Limb (tissue), 2 donors: ENCODE data around the gene SLC35A4.
"Not testable (repeated sequence)": the region's sequence is repeated elsewhere in the genome, so short reads cannot be mapped to it uniquely, and the experiment has no call there.

Experiments
- DNase-seq, 2 donors: peaks; one replicate each; pipeline ENCODE4 v3.0.0-alpha.2; 2016; ENCODE audit errors: extremely low spot score in 2 of 2

The SLC35A4 gene

DNA sequence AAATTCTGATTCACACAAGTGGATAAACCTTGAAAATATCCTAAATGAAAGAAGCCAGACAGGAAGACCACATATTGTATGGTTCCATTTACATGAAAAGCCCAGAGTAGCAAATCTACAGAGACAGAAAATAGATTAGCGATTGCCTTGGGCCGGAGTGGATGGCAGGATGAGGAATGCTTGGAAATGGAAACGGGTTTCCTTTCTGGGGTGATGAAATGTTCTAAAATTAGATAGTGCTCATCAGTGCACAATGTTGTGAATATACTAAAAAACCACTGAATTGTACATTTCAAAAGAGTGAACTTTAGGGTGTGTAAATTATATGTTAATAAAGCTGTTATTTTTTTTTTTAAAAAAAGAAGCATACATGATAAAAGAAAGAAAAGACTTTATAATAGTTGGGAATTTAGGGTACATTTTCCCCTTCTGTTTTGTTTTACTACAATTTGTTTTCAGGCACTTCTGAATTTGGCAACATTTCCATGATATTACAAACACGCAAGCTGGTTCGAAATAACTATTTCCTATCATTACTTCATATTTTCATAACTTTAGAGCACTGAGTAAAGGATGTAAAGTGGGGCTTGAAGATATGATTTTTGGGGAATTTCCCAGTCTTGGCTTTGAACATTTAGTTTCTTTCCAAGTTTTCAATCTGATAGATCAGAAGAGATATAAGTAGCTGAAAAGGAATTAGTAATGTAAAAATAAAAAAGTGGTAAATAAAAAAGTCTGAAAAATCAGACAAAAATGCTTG lies 23.9 kb downstream of the SLC35A4 start:
- no peak for DNase-seq

DNA sequence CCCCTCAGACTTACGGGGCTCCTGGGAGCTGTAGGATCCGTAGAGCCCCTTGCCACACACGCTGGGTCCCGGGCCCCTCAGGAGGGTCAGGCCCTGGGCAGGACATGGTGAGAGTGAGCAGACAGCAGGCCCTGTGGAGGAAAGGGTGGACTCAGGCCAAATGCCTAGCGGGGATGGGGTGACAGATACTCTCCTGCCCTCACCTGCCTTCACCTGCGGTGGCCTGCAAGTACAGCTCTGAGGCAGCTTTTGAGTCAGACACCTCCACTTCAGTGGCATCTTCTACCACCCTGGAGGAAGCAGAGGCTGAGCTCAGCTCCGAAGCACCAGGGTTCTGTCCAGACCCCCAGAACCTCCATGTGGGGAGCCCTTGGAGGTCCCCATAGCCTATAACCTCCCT lies 26.2 kb downstream of the SLC35A4 start:
- no peak for DNase-seq

DNA sequence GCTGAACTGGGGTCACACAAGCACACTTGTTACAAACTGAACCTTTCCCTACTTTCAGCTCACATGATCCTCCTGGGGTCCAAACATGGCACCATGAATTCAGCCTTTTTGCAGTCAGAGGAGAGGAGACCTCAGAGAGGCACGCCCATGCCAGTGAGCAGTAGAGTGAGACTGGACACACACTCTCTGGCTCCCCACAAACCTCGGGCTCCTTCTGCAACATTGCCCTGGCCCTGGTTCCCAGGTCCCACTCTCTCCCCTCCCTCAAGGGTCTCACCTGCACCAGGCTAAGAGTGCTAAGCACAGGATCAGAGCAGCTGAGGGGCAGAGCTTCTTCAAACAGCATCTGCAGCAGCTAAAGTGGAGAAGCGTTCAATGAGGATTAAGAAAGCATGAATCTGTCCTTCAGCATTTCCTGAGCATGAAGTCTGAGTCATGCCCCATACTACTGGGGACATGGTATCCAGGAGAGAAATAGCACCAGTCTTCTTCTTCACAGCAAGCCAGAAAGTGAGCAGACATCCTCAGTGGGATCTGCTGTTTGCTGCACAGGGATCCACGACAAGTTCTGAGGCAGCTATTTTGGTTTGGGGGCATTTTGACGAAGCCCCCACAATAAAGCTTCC lies 27.2 kb downstream of the SLC35A4 start:
- no peak for DNase-seq

DNA sequence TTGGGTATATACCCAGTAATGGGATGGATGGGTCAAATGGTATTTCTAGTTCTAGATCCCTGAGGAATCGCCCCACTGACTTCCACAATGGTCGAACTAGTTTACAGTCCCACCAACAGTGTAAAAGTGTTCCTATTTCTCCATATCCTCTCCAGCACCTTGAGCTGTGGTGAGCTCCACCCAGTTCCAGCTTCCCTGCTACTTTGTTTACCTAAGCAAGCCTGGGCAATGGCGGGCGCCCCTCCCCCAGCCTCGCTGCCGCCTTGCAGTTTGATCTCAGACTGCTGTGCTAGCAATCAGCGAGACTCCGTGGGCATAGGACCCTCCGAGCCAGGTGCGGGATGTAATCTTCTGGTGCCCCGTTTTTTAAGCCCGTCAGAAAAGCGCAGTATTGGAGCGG lies 28.4 kb downstream of the SLC35A4 start:
- not testable (repeated sequence) for DNase-seq

DNA sequence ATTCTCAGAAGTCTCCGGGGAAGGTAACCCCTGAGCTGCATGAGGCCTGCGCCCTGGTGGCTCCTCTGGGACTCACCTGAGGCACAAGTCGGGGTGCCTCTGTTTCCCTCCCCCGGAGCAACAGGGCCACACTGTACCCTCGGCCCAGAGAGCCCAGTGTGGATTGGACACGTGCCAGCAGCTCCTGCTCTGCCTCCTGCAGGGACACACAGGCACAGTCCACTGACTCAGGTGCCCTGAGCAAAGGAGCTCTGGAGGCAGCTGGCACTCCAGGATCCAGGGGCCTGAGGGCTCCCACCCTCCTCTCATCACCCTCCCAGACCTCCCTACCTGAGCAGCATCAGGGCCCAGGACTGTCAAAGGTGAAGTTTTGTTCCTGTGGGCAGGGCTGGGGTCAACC lies 29.5 kb downstream of the SLC35A4 start:
- DNase-seq: no peak

DNA sequence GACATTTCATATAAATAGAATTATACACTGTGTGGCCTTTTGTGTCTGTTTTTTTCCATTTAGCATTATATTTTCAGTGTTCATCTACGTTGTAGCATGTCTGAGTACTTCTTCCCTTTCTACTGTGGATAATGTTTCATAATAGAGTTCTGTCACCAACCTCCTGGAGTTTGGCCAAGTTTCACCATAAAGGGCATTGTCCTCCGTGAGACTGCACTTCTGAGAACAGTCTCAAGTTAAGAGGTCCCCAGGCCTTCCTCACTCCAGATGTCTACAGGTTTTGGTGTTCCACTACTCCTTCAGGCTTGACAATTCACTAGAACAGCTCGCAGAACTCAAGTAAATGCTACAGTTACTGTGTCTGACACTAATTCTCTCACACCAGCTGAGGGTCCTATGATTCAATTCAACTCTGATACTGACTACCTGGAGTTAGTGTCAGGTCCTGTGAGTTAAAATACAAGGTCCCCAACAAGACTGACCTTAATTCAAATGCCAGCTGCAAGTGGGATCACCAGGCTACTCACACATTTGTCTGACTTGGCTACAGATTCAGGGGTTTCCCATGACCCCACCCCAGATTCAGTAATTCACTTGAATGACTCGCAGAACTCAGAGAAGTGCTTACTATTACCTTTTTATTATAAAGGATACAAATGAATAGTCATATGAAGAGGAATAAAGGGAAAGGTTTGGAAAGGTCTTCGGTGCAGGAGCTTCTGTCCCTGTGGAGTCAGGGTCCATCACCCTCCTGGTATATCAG lies 31.1 kb downstream of the SLC35A4 start:
- DNase-seq: no peak

DNA sequence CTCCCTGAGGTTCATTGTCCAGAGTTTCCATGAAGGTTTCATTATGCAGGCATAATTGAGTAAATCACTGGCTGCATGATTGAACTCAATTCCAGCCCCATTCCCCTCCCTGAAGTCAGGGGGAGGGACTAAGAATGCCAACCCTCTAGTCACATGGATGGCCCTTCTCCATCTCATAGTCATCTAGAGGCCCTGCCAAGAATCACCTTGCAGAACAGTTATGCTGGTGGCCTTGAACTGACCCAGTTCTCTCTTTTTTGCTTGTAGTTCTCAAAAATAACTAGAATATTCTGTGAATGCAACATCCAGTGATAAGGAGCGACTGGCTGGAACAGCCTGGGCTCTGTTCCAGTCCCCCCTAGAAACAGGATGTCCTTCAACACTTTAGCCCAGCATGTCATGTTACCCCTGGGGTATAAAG lies 31.7 kb downstream of the SLC35A4 start:
- no peak for DNase-seq

DNA sequence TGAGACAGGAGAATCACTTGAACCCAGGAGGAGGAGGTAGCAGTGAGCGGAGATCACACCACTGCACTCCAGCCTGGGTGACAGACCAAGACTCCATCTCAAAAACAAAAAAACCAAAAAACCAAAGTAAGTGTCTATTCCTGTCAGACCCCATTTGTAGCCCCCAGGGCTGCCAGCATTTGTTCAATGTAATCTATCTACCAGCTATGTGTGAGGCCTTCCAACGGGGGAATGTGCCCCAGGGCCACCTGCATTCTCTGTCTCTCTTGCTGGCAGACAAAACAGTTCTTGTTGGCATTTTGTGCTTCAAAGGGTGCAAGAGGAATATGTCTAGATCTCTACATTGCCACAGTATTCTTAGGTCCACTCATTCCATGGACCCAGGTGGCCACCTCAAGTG lies 34.2 kb downstream of the SLC35A4 start:
- DNase-seq: no peak

DNA sequence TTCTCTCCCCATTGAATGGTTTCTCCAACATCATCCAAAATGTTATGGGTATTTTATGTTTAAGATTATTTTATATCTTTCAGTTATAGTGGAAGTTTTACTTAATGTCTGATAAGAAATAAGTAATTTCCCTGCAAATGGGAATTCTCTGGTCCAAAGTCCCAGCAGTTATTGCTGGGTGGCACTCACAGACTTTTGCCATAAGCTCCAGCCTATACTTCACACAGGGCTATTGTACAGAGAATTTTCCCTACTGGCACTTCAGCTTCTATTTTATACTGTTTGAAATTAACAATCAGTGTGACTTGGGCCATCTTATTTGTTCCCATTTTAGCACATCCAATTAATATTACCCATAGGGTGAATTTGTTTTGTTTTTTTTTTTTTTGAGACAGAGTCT lies 35.5 kb downstream of the SLC35A4 start:
- DNase-seq: no peak

DNA sequence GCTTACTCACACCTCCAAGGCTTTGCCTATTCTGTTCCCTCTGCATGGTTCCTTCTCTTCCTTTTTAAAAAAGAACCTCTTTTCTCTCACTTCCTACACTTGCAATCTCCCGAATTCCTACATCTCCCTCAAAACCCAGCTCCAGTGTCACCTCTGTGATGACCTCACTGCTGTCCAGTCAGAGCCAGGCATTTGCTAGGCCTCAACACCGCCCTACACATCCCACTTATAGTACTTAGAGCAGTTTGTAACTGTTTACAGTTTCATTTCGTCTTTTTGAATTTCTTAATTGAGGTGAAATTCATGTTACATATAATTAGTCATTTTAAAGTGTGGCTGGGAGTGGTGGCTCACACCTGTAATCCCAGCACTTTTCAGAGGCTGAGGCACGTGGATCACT lies 37.5 kb downstream of the SLC35A4 start:
- DNase-seq: no peak

DNA sequence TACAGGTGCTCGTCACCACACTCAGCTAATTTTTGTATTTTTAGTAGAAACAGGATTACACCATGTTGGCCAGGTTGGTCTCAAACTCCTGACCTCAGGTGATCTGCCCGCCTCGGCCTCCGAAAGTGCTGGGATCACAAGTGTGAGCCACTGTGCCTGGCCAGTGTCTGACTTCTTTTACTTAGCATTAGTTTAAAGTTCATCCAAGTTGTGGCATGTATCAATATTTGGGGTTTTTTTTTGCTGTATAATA lies 38.7 kb downstream of the SLC35A4 start:
- not testable (repeated sequence) for DNase-seq

DNA sequence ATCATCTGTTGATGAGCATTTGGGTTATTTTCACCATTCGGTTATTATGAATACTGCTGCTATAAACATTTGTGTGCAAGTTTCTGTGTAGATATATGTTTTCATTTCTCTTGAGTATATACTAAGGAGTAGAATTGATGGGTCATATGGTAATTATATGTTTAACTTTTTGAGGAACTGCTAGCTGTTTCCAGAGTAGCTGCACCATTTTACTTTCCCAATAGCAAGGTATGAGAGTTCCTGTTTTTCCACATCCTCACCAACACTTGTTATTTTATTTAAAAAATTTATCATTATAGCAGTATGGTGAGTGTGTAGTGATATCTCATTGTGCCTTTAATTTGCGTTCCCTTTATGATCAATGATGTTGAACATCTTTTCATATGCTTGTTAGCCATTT lies 39.1 kb downstream of the SLC35A4 start:
- DNase-seq: no peak

DNA sequence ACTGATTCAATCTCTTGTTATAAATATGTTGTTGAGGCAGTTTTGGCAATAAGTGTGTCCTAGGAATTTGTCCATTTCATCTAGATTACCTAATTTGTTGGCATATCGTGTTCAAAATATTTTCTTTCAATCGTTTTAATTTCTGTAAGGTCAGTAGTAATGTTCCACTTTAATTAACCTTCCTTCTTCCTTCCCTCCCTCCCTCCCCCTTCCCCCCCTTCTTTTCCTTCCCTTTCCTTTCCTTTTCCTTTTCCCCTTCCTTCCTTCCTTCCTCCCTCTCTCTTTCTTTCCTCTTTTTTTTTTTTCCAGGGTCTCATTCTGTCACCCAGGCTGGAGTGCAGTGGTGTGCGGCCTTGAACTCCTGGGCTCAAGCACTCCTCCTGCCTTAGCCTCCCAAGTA lies 41.3 kb downstream of the SLC35A4 start:
- no peak for DNase-seq

DNA sequence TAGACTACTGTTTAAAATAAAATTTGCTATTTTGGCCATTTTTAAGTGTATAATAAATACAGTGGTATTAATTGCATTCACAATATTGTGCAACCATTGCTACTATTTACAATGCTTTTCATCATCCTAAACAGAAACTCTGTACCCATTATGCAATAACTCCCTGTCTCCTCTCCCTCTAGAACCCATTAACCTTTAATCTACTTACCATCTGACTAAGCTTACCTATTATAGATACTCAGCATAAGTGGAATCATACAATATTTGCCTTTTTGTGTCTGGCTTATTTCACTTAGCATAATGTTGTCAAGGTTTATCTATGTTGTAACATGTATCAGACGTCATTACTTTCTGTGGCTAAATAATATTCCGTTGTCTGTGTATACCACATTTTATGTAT lies 42.4 kb downstream of the SLC35A4 start:
- DNase-seq: no peak

DNA sequence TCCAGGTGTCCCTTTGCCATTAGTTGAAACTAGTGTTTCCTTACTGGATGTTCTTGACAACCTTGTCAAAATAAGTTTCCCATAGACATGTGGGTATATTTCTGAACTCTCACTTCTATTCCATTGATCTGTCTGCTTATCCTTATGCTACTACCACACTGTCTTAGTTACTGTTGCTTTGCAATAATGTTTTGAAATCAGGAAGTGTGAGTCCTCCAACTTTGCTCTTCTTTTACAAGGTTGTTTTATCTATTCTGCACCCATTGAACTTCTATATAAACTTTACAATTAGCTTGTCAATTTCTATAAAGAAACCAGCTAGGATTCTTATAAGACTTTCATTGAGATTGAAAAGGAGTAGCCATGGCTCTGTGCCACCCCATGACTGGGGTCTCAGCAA lies 44.1 kb downstream of the SLC35A4 start:
- DNase-seq: no peak

DNA sequence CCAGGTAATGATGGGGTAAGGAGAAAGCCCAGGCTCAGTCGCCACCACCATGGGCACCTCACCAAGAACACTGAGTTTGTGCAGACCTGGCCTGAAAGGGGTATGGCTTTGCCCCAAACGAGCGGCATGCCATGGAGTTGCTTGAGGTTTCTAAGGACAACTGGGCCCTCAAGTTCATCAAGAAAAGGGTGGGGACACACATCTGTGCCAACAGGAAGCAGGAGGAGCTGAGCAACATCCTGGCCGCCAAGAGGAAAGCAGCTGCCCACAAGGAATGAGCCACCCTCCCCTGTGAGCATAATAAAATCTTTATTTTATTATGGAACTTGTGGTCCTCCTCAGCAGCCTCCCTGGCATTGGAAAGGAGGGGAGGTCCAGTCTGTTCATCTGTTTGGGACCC lies 44.5 kb downstream of the SLC35A4 start:
- no peak for DNase-seq

DNA sequence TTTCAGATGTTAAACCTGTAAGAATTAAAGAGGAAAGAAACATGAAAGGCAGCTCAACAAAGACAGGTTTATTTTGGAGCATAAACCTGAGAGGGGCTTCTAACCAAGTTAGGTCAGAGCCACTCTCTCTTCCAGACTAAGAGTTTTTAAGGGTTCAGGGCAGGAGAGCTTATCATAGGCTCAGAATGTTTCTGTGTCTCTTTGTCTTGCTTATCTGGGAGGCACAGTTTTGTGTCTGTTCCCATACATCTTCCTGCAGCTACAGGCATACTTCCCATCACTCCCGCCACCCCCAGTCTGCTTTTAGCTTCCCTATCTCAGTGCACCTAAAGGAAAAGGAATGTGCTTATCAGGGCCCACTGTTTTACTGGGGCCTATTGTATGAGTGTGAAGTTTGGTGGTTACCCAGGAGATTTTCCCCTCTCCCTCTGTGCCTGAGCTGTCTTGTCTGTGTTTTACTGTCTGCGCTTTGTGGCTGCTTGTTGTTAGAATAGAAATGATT lies 46.4 kb downstream of the SLC35A4 start:
- DNase-seq: no peak
